ENCODE measurements around the gene SMC1B. TPM values are rescaled to one million over a fixed set of nuclear protein-coding genes. Genes with fewer than 3 reads are reported as not detected.

The SMC1B gene
- total and polyA plus RNA-seq, 12 donors = 0.05 TPM; not detected in 11

- H3K27me3 ChIP-seq = peaks cover 0 to 14% (median 0%) of the 10 kb centered on the region in 7 donors
- intact Hi-C loops (cut with DNase I) = no loop called here
- H3K9me3 ChIP-seq = no peaks in the 10 kb centered on the region
- 89 to 90% methylated on average over 4 of the region's 4 CpGs for WGBS, 2 donors
- TF ChIP-seq CTCF (IDR thresholded peaks at IDR 0.05) = no peak
- ATAC-seq = no peak
- H3K27ac ChIP-seq = no peak overlapping the region
- H3K4me1 ChIP-seq = peaks cover 0 to 28% (median 8%) of the 10 kb centered on the region in 9 donors
- H3K36me3 ChIP-seq = no peaks in the 10 kb centered on the region
- DNase-seq = no peak
- H3K4me3 ChIP-seq = no peak overlapping the region
Observed at GRCh38 chr22:45455621-45456020, 42.2 kb upstream of the SMC1B start.

- no peaks in the 10 kb centered on the region for H3K9me3 ChIP-seq
- DNase-seq (no peak), ATAC-seq (no peak)
- whole genome bisulfite sequencing, 2 donors = 61 to 67% methylated on average over 14 of the region's 14 CpGs
- no peaks in the 10 kb centered on the region for H3K36me3 ChIP-seq
- intact Hi-C loops (cut with DNase I) = no loop called here
- H3K27me3 ChIP-seq = peaks cover 0 to 17% (median 0%) of the 10 kb centered on the region in 7 donors
- H3K4me1 ChIP-seq = peaks cover 0 to 27% (median 8%) of the 10 kb centered on the region in 9 donors
- H3K4me3 ChIP-seq = no peak overlapping the region
- H3K27ac ChIP-seq = no peak overlapping the region
- TF ChIP-seq CTCF (IDR thresholded peaks at IDR 0.05) = no peak
Observed at GRCh38 chr22:45455212-45455611, 41.8 kb upstream of the SMC1B start.

GRCh38 chr22:45454275-45454674 is 40.9 kb upstream of the SMC1B start:
- ATAC-seq (no peak), DNase-seq (no peak)
- Histone ChIP-seq H3K36me3 (no peaks in the 10 kb centered on the region), H3K27ac (no peak overlapping the region), H3K27me3 (peaks cover 0 to 24% (median 0%) of the 10 kb centered on the region in 7 donors), H3K9me3 (no peaks in the 10 kb centered on the region), H3K4me3 (no peak overlapping the region), H3K4me1 (peaks cover 0 to 19% (median 3%) of the 10 kb centered on the region in 9 donors)
- 85% methylated on average over 4 of the region's 4 CpGs for WGBS, 2 donors
- TF ChIP-seq CTCF (IDR thresholded peaks at IDR 0.05) = no peak
- intact Hi-C loops (cut with DNase I) = no loop called here

GRCh38 chr22:45453764-45454163 is 40.4 kb upstream of the SMC1B start:
- no peaks in the 10 kb centered on the region for H3K36me3 ChIP-seq
- H3K9me3 ChIP-seq = no peaks in the 10 kb centered on the region
- peaks cover 0 to 20% (median 3%) of the 10 kb centered on the region in 9 donors for H3K4me1 ChIP-seq
- intact Hi-C loops (cut with DNase I) = no loop called here
- DNase-seq = no peak
- ATAC-seq = no peak
- H3K27me3 ChIP-seq = peaks cover 0 to 24% (median 0%) of the 10 kb centered on the region in 7 donors
- no peak overlapping the region for H3K27ac ChIP-seq
- H3K4me3 ChIP-seq = no peak overlapping the region
- no peak for TF ChIP-seq CTCF (IDR thresholded peaks at IDR 0.05)
- 95 to 99% methylated on average over 6 of the region's 6 CpGs for WGBS, 2 donors
